ENCODE results near the gene SLC25A21.
"Not testable (repeated sequence)": the region's sequence is repeated elsewhere in the genome, so short reads cannot be mapped to it uniquely, and the experiment has no call there.

The SLC25A21 gene

DNA sequence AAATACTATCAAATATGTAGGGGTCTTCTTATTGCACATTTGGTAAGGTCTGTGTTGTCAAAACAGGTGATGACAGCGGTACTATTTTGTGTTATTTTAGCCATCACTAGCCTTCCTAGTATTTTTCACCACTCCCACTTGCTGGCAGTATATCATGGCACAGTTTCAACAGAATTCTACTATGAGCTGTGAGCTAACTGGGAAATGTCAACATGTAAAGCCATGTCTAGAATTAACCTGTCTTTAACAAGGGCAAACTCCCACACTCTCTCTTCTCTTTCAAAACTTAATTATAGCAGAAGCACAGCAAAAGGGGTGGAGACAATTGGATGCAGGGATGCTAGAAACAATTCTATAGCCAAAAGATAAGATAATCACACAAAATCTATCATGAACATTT lies 257.3 kb downstream of the SLC25A21 start:
- H3K4me3 ChIP-seq (ENCODE audit: low read depth, low read length), result no peak overlapping the region
- TF ChIP-seq, protein P1, sequence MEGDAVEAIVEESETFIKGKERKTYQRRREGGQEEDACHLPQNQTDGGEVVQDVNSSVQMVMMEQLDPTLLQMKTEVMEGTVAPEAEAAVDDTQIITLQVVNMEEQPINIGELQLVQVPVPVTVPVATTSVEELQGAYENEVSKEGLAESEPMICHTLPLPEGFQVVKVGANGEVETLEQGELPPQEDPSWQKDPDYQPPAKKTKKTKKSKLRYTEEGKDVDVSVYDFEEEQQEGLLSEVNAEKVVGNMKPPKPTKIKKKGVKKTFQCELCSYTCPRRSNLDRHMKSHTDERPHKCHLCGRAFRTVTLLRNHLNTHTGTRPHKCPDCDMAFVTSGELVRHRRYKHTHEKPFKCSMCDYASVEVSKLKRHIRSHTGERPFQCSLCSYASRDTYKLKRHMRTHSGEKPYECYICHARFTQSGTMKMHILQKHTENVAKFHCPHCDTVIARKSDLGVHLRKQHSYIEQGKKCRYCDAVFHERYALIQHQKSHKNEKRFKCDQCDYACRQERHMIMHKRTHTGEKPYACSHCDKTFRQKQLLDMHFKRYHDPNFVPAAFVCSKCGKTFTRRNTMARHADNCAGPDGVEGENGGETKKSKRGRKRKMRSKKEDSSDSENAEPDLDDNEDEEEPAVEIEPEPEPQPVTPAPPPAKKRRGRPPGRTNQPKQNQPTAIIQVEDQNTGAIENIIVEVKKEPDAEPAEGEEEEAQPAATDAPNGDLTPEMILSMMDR (IDR thresholded peaks at IDR 0.05; ENCODE audit: low read depth, low read length, missing control alignments), result no peak
- DNase-seq (ENCODE audit: low read depth), result no peak

- TF ChIP-seq, protein P1 (IDR thresholded peaks at IDR 0.05; ENCODE audit: low read depth, low read length, missing control alignments), result no peak
Observed at GRCh38 chr14:36910578-36910977, 261.8 kb downstream of the SLC25A21 start.

DNA sequence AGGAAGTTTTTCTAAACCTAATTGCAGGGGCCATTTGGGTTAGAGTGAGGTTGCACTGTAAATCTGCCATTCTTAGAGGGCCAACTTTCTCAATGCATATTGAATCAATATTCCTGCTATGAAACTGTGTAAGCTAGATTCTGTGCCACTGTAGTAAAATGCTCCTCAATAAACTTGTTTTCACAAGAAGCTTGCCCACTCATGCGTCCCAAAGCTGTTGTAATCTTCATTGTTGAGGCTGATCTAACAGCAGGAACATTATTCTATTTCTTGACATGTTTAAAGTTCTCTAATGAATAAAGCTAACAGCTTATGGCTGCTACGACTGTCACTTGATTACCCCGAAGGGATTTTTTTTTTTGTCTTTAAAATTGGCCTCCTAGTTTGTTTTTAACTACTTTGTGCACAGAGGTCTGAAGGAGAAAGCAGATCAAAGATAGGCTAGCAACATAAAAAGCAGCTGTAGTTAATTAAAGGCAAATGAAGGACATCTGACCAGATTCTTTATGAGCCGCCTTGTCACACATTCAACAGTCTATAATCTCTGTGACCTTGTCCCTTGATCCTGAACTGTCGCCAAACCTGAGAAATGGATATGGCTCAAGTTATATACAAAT lies 267.0 kb downstream of the SLC25A21 start:
- DNase-seq (ENCODE audit: low read depth), result no peak
- H3K4me3 ChIP-seq (ENCODE audit: low read depth, low read length), result no peak overlapping the region
- TF ChIP-seq, protein P1 (IDR thresholded peaks at IDR 0.05; ENCODE audit: low read depth, low read length, missing control alignments), result no peak

More at GRCh38 chr14:36910578-36910977, 261.8 kb downstream of the SLC25A21 start:
- H3K4me3 ChIP-seq (ENCODE audit: low read depth, low read length), result no peak overlapping the region
- DNase-seq (ENCODE audit: low read depth), result no peak

DNA sequence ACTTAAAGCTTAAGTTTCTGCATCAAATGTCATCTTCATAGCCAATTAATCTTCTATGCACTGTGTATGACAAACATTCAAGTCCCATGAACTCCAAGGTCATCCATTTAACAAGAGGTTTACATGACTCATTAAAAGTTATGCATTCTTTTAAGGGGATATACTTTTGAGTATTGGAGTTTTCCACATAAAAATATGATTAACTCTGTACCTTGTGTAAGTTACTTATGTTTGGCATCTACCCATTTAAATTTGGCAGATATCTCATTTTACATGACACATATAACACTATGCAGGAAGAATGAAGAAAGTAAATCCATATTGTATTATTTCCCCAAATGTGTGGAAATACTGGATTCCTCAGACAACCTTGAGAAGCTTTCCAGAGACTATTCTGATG lies 270.5 kb downstream of the SLC25A21 start:
- TF ChIP-seq, protein P1 (IDR thresholded peaks at IDR 0.05; ENCODE audit: low read depth, low read length, missing control alignments), result no peak
- no peak overlapping the region for H3K4me3 ChIP-seq (ENCODE audit: low read depth, low read length)
- no peak for DNase-seq (ENCODE audit: low read depth)

- TF ChIP-seq, protein P1 (IDR thresholded peaks at IDR 0.05; ENCODE audit: low read depth, low read length, missing control alignments), result no peak
- no peak overlapping the region for H3K4me3 ChIP-seq (ENCODE audit: low read depth, low read length)
- DNase-seq (ENCODE audit: low read depth), result no peak
Observed at GRCh38 chr14:36900846-36901245, 271.6 kb downstream of the SLC25A21 start.

DNA sequence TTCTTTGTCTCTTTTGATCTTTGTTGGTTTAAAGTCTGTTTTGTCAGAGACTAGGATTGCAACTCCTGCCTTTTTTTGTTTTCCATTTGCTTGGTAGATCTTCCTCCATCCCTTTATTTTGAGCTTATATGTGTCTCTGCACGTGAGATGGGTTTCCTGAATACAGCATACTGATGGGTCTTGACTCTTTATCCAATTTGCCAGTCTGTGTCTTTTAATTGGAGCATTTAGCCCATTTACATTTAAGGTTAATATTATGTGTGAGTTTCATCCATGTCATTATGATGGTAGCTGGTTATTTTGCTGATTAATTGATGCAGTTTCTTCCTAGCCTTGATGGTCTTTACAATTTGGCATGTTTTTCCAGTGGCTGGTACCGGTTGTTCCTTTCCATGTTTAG lies 276.1 kb downstream of the SLC25A21 start:
- not testable (repeated sequence) for DNase-seq (ENCODE audit: low read depth); H3K4me3 ChIP-seq (ENCODE audit: low read depth, low read length)

- DNase-seq (ENCODE audit: low read depth), result no peak
- TF ChIP-seq, protein P1 (IDR thresholded peaks at IDR 0.05; ENCODE audit: low read depth, low read length, missing control alignments), result no peak
- H3K4me3 ChIP-seq (ENCODE audit: low read depth, low read length), result no peak overlapping the region
Observed at GRCh38 chr14:36884049-36884448, 288.4 kb downstream of the SLC25A21 start.

All from GM12864 (cell line).